Pancreas (tissue), 10 donors: Measurements from ENCODE around the gene AATF. TPM values are rescaled to one million over a fixed set of nuclear protein-coding genes. Genes with fewer than 3 reads are reported as not detected.

Experiments used
- ATAC-seq, 4 donors: fragments of 200-7000 bp; cut with Tn5 transposase; one replicate each; pipeline versions ENCODE4 v1.8.0 to v1.9.1; 2020; ENCODE audit warnings: mild to moderate bottlenecking in 4 of 4, moderate library complexity in 4 of 4
- DNase-seq, 6 donors: peaks; one replicate each; pipeline ENCODE4 v3.0.0-alpha.2; 2020
- FAIRE-seq: peaks from 2 replicates; lab custom pipeline; 2012; peaks lifted over from hg19 to GRCh38; lab: Jason Lieb, UNC
- H3K27ac ChIP-seq, 4 donors: fragments of 200-600 bp; sonication (generic); 1 replicate in 3 of 4; 2 replicates in 1 of 4; pipeline versions ENCODE4 v1.5.0 to v1.8.0; 2020
- H3K27me3 ChIP-seq, 4 donors: fragments of 200-600 bp; one replicate each; pipeline ENCODE4 v1.8.0; 2021
- H3K36me3 ChIP-seq, 3 donors: fragments of 200-600 bp; sonication (generic) in 1 of 3; one replicate each; pipeline versions ENCODE4 v1.5.0 to v1.8.0; 2020 to 2021
- H3K4me1 ChIP-seq, 3 donors: fragments of 200-600 bp; one replicate each; pipeline ENCODE4 v1.8.0; 2021
- H3K4me3 ChIP-seq, 4 donors: fragments of 200-600 bp; sonication (generic) in 2 of 4; one replicate each; pipeline versions ENCODE4 v1.5.0 to v1.8.0; 2020 to 2021
- H3K9me3 ChIP-seq, 4 donors: fragments of 200-600 bp; one replicate each; pipeline ENCODE4 v1.8.0; 2021
- WGBS, 2 donors: extraction: QIAGEN DNeasy Blood & Tissue Kit; methylation state at CpG; one replicate each; pipeline ENCODE4 v1.1.7; 2013; 5-methylcytosine and 5-hydroxymethylcytosine counted together
- intact Hi-C, 3 donors: fragments of 100-400 bp; cut with DNase I; formaldehyde crosslinking; loops; one replicate each; pipeline versions ENCODE4 v1.11.1 to v1.14.2; 2022
- polyA plus RNA-seq, 2 donors: library from polyadenylated mRNA; stranded (reverse); fragments of 200-250 nt; gene quantifications; one replicate each; pipeline ENCODE4 v1.2.3, GENCODE V29; 2013
- total RNA-seq, 6 donors: library from RNA; stranded (reverse); fragmentation: NEBNext Ultra II Directional in 4 of 6; extraction: Animal tissue kit (Norgen Biotek cat#: 25700) in 4 of 6; gene quantifications; one replicate each; pipeline versions ENCODE4 v1.2.1 to v1.2.4, GENCODE V29; 2021 to 2023
- TF ChIP-seq, protein P1 (sequence below), 4 donors: fragments of 200-600 bp; sonication (generic) in 3 of 4; IDR thresholded peaks; one replicate each; pipeline versions ENCODE4 v1.5.0 to v1.8.0; 2021; ENCODE audit warnings: antibody characterized with exemption in 4 of 4
- donor health status: healthy with polysubstance abuse.
- donor health status: DM: no; HTN: no; CAD: no; lungs with moderate emphysema.
- donor health status: DM: no; HTN: no; CAD: no.
- donor health status: control.
- donor health status: control.
- donor health status: Bipolar disorder and iron deficiency.
- donor health status: DM: yes; HTN: yes; CAD: no.
- donor health status: DM: no; HTN: no; CAD: no.
- donor health status: DM: no; HTN: no; CAD: no.
- donor health status: DM: yes; HTN: yes; CAD: no.

The AATF gene
- total and polyA plus RNA-seq, 8 donors: 20.1 to 38.4 (median 28.5) TPM

DNA sequence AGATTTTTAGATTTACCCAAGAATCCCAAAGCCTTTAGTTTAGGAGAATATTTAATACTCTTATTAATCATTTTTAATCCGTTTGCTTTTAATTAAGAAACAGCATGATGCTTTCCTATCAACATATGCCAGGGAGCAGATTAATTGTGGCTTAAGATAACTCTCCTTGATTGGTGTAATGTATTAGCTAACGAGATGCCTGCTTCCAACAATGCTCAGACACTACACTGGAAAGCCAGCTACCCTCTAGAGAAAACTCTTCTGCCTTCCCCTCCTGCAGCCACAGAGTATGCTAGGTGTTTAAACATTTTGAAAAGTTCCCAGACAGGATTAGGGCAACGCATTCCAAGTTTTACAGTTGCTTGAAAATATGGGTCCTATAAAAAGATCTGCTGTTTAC, 142.2 kb downstream of the AATF start:
- TF ChIP-seq, protein P1, sequence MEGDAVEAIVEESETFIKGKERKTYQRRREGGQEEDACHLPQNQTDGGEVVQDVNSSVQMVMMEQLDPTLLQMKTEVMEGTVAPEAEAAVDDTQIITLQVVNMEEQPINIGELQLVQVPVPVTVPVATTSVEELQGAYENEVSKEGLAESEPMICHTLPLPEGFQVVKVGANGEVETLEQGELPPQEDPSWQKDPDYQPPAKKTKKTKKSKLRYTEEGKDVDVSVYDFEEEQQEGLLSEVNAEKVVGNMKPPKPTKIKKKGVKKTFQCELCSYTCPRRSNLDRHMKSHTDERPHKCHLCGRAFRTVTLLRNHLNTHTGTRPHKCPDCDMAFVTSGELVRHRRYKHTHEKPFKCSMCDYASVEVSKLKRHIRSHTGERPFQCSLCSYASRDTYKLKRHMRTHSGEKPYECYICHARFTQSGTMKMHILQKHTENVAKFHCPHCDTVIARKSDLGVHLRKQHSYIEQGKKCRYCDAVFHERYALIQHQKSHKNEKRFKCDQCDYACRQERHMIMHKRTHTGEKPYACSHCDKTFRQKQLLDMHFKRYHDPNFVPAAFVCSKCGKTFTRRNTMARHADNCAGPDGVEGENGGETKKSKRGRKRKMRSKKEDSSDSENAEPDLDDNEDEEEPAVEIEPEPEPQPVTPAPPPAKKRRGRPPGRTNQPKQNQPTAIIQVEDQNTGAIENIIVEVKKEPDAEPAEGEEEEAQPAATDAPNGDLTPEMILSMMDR (IDR thresholded peaks at IDR 0.05): no peak
- Histone ChIP-seq H3K4me1 (no peaks in the 10 kb centered on the region), H3K36me3 (peaks cover 0 to 2% (median 0%) of the 10 kb centered on the region in 3 donors), H3K27me3 (no peaks in the 10 kb centered on the region), H3K9me3 (no peaks in the 10 kb centered on the region), H3K4me3 (no peak overlapping the region), H3K27ac (no peak overlapping the region)
- no peak for DNase-seq
- intact Hi-C loops: no loop called here
- no peak for FAIRE-seq
- no peak for ATAC-seq
- whole genome bisulfite sequencing, 2 donors: 91 to 93% methylated on average over 3 of the region's 3 CpGs

DNA sequence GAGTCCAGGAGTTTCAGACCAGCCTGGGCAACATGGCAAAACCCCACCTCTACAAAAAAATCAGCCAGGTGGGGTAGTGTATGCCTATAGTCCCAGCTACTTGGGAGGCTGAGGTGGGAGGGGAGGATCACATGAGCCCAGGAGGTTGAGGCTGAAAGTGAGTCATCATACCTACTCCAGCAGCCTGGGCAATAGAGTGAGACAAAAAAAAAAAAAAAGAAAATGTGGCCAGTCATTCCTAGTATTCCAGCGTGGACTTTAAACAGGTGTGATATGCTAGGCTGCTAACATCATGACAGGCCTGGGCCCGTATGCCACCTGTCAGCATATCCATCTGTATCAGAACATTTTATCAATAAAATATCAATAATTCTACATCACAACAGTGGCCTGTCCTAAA, 143.3 kb downstream of the AATF start:
- peaks cover 0 to 12% (median 0%) of the 10 kb centered on the region in 3 donors for H3K36me3 ChIP-seq
- H3K27me3 ChIP-seq: no peaks in the 10 kb centered on the region
- H3K9me3 ChIP-seq: no peaks in the 10 kb centered on the region
- WGBS, 2 donors: 71 to 81% methylated on average over 2 of the region's 2 CpGs
- TF ChIP-seq, protein P1 (IDR thresholded peaks at IDR 0.05): no peak
- ATAC-seq: peak in 2 of 4 donors; percentile 14 to 44
- intact Hi-C loops: no loop called here
- no peaks in the 10 kb centered on the region for H3K4me1 ChIP-seq
- H3K4me3 ChIP-seq: no peak overlapping the region
- no peak for FAIRE-seq
- DNase-seq: no peak
- no peak overlapping the region for H3K27ac ChIP-seq

DNA sequence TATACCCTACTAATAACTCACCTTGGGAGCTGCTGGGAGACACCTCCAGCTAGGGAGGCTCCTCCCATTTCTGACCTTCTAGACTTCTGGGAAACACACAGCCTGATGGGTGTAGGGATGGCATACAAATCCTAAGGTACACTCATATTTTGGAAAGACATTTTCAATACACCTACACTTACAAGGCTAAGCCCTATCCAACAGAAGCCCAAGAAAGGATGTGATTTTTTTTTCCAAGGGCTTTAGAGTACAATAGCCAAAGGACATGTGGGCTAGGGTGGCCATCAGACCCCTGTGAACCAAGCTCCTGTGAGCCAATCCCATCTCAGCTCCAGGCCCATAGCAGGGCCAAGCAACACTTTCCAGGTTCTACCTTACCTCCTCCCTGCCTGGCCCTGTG, 143.9 kb downstream of the AATF start:
- Histone ChIP-seq H3K36me3 (peaks cover 0 to 18% (median 0%) of the 10 kb centered on the region in 3 donors), H3K27ac (no peak overlapping the region), H3K4me3 (no peak overlapping the region), H3K27me3 (no peaks in the 10 kb centered on the region), H3K4me1 (no peaks in the 10 kb centered on the region), H3K9me3 (no peaks in the 10 kb centered on the region)
- intact Hi-C loops: no loop called here
- DNase-seq: no peak
- TF ChIP-seq, protein P1 (IDR thresholded peaks at IDR 0.05): no peak
- no peak for ATAC-seq
- no peak for FAIRE-seq

DNA sequence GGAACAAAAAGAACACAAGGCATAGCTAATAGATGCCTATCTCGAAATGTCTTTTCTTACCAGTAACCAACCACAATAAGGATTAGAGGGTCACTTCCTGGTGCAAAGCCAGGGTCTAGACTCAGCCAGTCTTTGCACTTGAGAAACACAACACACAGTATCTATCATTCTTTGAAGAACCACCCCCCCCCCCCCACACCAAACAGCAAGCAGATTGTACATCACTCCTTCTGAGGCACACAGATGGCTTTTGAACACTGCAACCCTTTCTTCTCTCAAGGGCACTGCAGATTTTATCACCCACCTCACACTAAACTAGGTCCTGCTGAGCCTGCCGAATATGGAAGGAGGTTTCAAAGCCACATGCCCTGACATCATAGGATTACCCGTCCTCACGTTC, 145.6 kb downstream of the AATF start:
- Histone ChIP-seq H3K36me3 (peaks cover 0 to 18% (median 0%) of the 10 kb centered on the region in 3 donors), H3K4me1 (no peaks in the 10 kb centered on the region), H3K27ac (no peak overlapping the region), H3K4me3 (no peak overlapping the region), H3K9me3 (no peaks in the 10 kb centered on the region), H3K27me3 (no peaks in the 10 kb centered on the region)
- FAIRE-seq: no peak
- no peak for ATAC-seq
- TF ChIP-seq, protein P1 (IDR thresholded peaks at IDR 0.05): no peak
- DNase-seq: no peak
- 82 to 91% methylated on average over 4 of the region's 4 CpGs for WGBS, 2 donors
- intact Hi-C loops: no loop called here

DNA sequence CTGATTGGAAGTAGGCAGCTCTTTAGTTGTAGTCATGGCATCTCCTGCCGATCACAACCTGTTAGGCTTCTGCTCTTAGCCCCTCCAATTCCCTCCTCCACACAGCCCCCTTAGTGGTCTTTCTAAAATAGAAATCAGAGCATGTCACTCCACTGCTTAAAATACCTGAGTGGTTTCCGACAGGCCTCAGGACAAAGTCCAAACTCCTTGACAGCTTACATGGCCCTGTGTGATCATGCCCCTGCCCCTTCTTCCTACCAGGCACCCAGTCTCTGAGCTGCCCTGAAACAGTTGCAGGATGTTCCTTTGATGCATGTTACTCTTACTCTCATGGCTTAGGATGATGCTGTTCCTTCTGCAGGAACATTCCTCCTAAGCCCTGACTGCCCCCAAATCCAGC, 147.3 kb downstream of the AATF start:
- DNase-seq (no peak), ATAC-seq (no peak), FAIRE-seq (no peak)
- Histone ChIP-seq H3K9me3 (no peaks in the 10 kb centered on the region), H3K4me3 (no peak overlapping the region), H3K27ac (no peak overlapping the region), H3K4me1 (no peaks in the 10 kb centered on the region), H3K27me3 (no peaks in the 10 kb centered on the region), H3K36me3 (peaks cover 0 to 18% (median 0%) of the 10 kb centered on the region in 3 donors)
- intact Hi-C loops: no loop called here
- TF ChIP-seq, protein P1 (IDR thresholded peaks at IDR 0.05): no peak
- 86 to 91% methylated on average over 2 of the region's 2 CpGs for WGBS, 2 donors
